Measurements from ENCODE around the gene APOL5.

APOL5 gene

DNA sequence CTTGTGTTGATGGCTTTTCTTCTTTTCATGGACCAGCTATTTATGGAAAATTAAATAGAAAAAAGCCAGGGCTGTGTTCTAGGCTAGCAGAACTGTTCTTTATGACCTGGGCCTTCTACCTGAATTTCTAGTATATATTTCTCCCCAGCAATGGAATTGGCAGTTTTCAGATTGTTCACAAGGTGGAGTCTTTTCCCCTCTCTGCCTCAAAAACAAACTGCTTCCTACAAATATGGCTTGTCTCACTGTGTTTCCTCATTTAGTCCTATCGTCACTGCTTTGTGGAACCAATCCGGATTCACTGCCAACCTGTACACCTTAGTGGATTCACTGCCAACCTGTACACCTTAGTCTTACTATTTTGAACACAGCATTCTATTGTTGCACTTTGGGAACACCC is 5.0 kb upstream of the APOL5 start:
- Histone ChIP-seq H3K36me3 (ENCODE audit: control insufficient read depth in 1 of 2, insufficient read depth in 2 of 2, low read length in 2 of 2) (no peaks in the 10 kb centered on the region), H3K4me1 (ENCODE audit: control insufficient read depth in 1 of 2, insufficient read depth in 2 of 2, low read length in 2 of 2) (no peaks in the 10 kb centered on the region), H3K9me3 (ENCODE audit: control insufficient read depth in 1 of 2, low read length in 2 of 2) (peaks cover 3 to 4% of the 10 kb centered on the region in 2 donors)

DNA sequence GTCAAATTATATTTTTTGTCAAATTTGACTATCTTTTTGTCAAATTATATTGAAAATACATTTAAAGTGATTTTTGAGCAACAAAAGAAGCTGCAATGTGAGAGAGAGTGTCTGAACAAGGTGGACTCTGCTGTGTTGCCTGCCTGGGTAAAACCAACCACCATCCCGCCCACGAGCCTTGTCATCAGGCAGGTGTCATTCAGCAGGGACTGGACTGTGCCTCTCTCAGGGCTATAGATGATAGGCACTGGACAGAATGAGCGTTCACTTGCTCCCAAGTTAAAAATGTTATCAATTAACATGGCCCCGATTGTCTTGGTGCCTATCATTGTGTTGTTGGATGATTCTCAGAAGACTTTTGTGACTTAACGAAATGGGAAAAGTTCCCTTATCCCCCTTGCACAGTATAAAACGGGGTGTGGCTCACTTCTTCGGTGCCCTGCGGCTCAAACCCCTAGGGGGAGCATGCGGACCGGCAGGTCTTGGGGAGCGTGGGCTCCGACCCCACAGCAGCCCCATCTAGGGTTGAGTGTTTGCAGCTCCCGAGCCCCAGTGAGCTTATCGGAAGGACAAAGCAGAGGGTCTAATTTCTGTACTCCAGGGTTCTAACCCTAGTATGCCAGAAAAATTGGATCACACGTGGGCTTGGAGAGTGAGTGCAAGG is 1.7 kb downstream of the APOL5 start:
- no peaks in the 10 kb centered on the region for H3K4me1 ChIP-seq (ENCODE audit: control insufficient read depth in 1 of 2, insufficient read depth in 2 of 2, low read length in 2 of 2)
- no peaks in the 10 kb centered on the region for H3K27me3 ChIP-seq (ENCODE audit: low read depth, low read length)
- H3K36me3 ChIP-seq (ENCODE audit: control insufficient read depth in 1 of 2, insufficient read depth in 2 of 2, low read length in 2 of 2): no peaks in the 10 kb centered on the region
- H3K9me3 ChIP-seq (ENCODE audit: control insufficient read depth in 1 of 2, low read length in 2 of 2): no peaks in the 10 kb centered on the region
- H3K27ac ChIP-seq (ENCODE audit: low read length): no peak overlapping the region
- no peak overlapping the region for H3K4me3 ChIP-seq (ENCODE audit: low read depth in 1 of 2, low read length in 2 of 2)

More for the DNA sequence above, 5.0 kb upstream of the APOL5 start:
- no peak overlapping the region for H3K4me3 ChIP-seq (ENCODE audit: low read depth in 1 of 2, low read length in 2 of 2)
- H3K27me3 ChIP-seq (ENCODE audit: low read depth, low read length): no peaks in the 10 kb centered on the region
- no peak overlapping the region for H3K27ac ChIP-seq (ENCODE audit: low read length)

DNA sequence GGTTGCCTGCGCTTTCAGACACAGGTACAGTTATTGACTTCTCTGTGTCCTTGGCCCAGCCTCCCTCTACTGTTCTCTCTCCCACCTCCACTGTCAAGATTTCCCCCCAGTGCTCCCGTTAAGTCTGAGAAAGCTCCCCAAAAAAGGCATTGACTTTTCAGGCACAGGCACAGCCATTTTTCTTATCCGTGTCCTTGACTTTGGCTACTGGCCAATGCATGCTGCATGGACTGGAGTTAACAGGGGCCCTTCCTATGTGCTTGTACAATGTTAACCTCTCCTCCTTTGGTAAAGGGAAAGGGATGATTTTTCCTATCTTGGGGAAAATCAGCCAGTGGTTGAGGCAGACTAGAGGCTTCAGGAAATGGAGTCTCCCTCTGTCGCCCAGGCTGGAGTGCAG is 4.3 kb downstream of the APOL5 start:
- H3K4me3 ChIP-seq (ENCODE audit: low read depth in 1 of 2, low read length in 2 of 2): no peak overlapping the region
- H3K27me3 ChIP-seq (ENCODE audit: low read depth, low read length): no peaks in the 10 kb centered on the region
- no peaks in the 10 kb centered on the region for H3K9me3 ChIP-seq (ENCODE audit: control insufficient read depth in 1 of 2, low read length in 2 of 2)
- no peak overlapping the region for H3K27ac ChIP-seq (ENCODE audit: low read length)
- no peaks in the 10 kb centered on the region for H3K36me3 ChIP-seq (ENCODE audit: control insufficient read depth in 1 of 2, insufficient read depth in 2 of 2, low read length in 2 of 2)
- no peaks in the 10 kb centered on the region for H3K4me1 ChIP-seq (ENCODE audit: control insufficient read depth in 1 of 2, insufficient read depth in 2 of 2, low read length in 2 of 2)

- Histone ChIP-seq H3K27me3 (ENCODE audit: low read depth, low read length) (no peaks in the 10 kb centered on the region), H3K4me3 (ENCODE audit: low read depth in 1 of 2, low read length in 2 of 2) (no peak overlapping the region), H3K9me3 (ENCODE audit: control insufficient read depth in 1 of 2, low read length in 2 of 2) (no peaks in the 10 kb centered on the region), H3K4me1 (ENCODE audit: control insufficient read depth in 1 of 2, insufficient read depth in 2 of 2, low read length in 2 of 2) (no peaks in the 10 kb centered on the region), H3K36me3 (ENCODE audit: control insufficient read depth in 1 of 2, insufficient read depth in 2 of 2, low read length in 2 of 2) (no peaks in the 10 kb centered on the region), H3K27ac (ENCODE audit: low read length) (no peak overlapping the region)
These were observed 7.8 kb downstream of the APOL5 start for GRCh38 chr22:35725521-35725920.

DNA sequence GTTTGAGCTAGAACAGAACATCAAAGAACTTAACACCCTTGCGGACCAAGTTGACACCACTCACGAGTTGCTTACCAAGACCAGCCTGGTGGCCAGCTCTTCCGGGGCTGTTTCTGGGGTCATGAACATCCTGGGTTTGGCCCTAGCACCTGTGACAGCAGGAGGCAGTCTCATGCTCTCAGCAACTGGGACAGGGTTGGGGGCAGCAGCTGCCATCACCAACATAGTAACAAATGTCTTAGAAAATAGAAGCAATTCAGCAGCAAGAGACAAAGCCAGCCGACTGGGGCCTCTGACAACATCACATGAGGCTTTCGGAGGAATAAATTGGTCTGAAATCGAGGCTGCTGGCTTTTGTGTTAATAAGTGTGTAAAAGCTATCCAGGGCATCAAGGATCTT is 8.7 kb downstream of the APOL5 start:
- Histone ChIP-seq H3K9me3 (ENCODE audit: control insufficient read depth in 1 of 2, low read length in 2 of 2) (no peaks in the 10 kb centered on the region), H3K4me3 (ENCODE audit: low read depth in 1 of 2, low read length in 2 of 2) (no peak overlapping the region), H3K4me1 (ENCODE audit: control insufficient read depth in 1 of 2, insufficient read depth in 2 of 2, low read length in 2 of 2) (no peaks in the 10 kb centered on the region), H3K36me3 (ENCODE audit: control insufficient read depth in 1 of 2, insufficient read depth in 2 of 2, low read length in 2 of 2) (no peaks in the 10 kb centered on the region), H3K27me3 (ENCODE audit: low read depth, low read length) (no peaks in the 10 kb centered on the region), H3K27ac (ENCODE audit: low read length) (no peak overlapping the region)

DNA sequence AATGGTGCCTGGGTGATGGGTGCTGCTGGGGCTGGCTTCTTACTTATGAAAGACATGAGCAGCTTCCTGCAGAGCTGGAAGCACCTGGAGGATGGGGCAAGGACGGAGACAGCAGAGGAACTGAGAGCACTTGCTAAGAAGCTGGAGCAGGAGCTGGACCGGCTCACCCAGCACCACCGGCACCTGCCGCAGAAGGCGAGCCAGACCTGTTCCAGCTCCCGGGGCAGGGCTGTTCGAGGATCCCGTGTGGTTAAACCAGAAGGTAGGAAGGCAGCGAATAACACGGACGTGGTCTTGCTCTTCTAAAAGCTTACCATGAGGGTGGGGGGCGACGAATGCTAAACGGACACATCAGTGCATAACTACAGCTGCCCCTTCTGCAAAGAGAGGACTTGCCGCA is 9.3 kb downstream of the APOL5 start:
- no peak overlapping the region for H3K27ac ChIP-seq (ENCODE audit: low read length)
- H3K4me1 ChIP-seq (ENCODE audit: control insufficient read depth in 1 of 2, insufficient read depth in 2 of 2, low read length in 2 of 2): no peaks in the 10 kb centered on the region
- H3K27me3 ChIP-seq (ENCODE audit: low read depth, low read length): no peaks in the 10 kb centered on the region
- H3K9me3 ChIP-seq (ENCODE audit: control insufficient read depth in 1 of 2, low read length in 2 of 2): no peaks in the 10 kb centered on the region
- H3K36me3 ChIP-seq (ENCODE audit: control insufficient read depth in 1 of 2, insufficient read depth in 2 of 2, low read length in 2 of 2): no peaks in the 10 kb centered on the region
- H3K4me3 ChIP-seq (ENCODE audit: low read depth in 1 of 2, low read length in 2 of 2): no peak overlapping the region

DNA sequence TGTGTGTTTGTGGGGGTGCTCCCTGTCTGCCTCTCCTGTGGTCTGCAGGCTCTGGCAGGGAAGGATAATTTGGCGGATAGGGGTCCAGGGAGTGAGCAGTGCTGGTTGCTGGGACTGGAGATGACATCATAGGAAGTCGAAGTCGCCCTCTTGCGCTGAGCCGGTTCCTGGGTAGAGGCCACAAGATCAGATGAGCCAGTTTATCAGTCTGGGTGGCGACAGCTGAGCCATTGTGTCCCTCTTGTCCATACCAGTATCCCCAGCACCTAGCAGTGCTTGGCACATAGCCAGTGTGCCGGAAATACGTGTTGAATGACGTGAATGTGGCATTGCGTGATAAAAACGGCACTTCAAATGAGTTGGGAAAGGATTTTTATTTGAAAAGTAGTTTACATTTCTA is 9.8 kb downstream of the APOL5 start:
- Histone ChIP-seq H3K4me1 (ENCODE audit: control insufficient read depth in 1 of 2, insufficient read depth in 2 of 2, low read length in 2 of 2) (no peaks in the 10 kb centered on the region), H3K4me3 (ENCODE audit: low read depth in 1 of 2, low read length in 2 of 2) (no peak overlapping the region), H3K36me3 (ENCODE audit: control insufficient read depth in 1 of 2, insufficient read depth in 2 of 2, low read length in 2 of 2) (no peaks in the 10 kb centered on the region), H3K9me3 (ENCODE audit: control insufficient read depth in 1 of 2, low read length in 2 of 2) (no peaks in the 10 kb centered on the region), H3K27ac (ENCODE audit: low read length) (no peak overlapping the region), H3K27me3 (ENCODE audit: low read depth, low read length) (no peaks in the 10 kb centered on the region)

- Histone ChIP-seq H3K27me3 (ENCODE audit: low read depth, low read length) (no peaks in the 10 kb centered on the region), H3K4me1 (ENCODE audit: control insufficient read depth in 1 of 2, insufficient read depth in 2 of 2, low read length in 2 of 2) (peaks cover 0 to 4% of the 10 kb centered on the region in 2 donors), H3K9me3 (ENCODE audit: control insufficient read depth in 1 of 2, low read length in 2 of 2) (no peaks in the 10 kb centered on the region), H3K27ac (ENCODE audit: low read length) (no peak overlapping the region), H3K36me3 (ENCODE audit: control insufficient read depth in 1 of 2, insufficient read depth in 2 of 2, low read length in 2 of 2) (no peaks in the 10 kb centered on the region), H3K4me3 (ENCODE audit: low read depth in 1 of 2, low read length in 2 of 2) (no peak overlapping the region)
These were observed 11.1 kb downstream of the APOL5 start for GRCh38 chr22:35728639-35729308.

- Histone ChIP-seq H3K27me3 (ENCODE audit: low read depth, low read length) (no peaks in the 10 kb centered on the region), H3K36me3 (ENCODE audit: control insufficient read depth in 1 of 2, insufficient read depth in 2 of 2, low read length in 2 of 2) (no peaks in the 10 kb centered on the region), H3K4me1 (ENCODE audit: control insufficient read depth in 1 of 2, insufficient read depth in 2 of 2, low read length in 2 of 2) (peaks cover 0 to 4% of the 10 kb centered on the region in 2 donors), H3K9me3 (ENCODE audit: control insufficient read depth in 1 of 2, low read length in 2 of 2) (no peaks in the 10 kb centered on the region), H3K4me3 (ENCODE audit: low read depth in 1 of 2, low read length in 2 of 2) (no peak overlapping the region), H3K27ac (ENCODE audit: low read length) (no peak overlapping the region)
These were observed 11.6 kb downstream of the APOL5 start for GRCh38 chr22:35729309-35729698.

DNA sequence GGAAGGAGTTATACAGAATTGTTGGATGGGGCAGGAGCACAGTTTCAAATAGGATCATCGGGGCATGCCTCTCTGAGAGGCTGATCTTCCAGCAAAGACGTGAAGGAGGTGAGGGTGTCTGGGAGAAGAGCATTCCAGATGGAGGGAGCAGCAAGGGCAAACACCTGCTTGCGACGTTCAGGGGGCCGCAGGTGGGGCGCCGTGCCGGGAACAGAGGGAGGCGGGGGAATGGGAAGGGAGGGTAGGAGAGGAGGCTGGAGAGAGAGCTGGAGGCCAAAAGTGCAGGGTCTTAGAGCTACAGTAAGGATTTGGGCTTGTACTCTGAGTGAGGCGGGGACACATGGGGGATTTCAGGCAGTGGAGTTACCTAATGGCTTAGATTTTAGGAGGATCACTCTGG is 13.6 kb downstream of the APOL5 start:
- Histone ChIP-seq H3K27ac (ENCODE audit: low read length) (no peak overlapping the region), H3K36me3 (ENCODE audit: control insufficient read depth in 1 of 2, insufficient read depth in 2 of 2, low read length in 2 of 2) (no peaks in the 10 kb centered on the region), H3K4me1 (ENCODE audit: control insufficient read depth in 1 of 2, insufficient read depth in 2 of 2, low read length in 2 of 2) (peaks cover 0 to 4% of the 10 kb centered on the region in 2 donors), H3K27me3 (ENCODE audit: low read depth, low read length) (no peaks in the 10 kb centered on the region), H3K9me3 (ENCODE audit: control insufficient read depth in 1 of 2, low read length in 2 of 2) (no peaks in the 10 kb centered on the region), H3K4me3 (ENCODE audit: low read depth in 1 of 2, low read length in 2 of 2) (no peak overlapping the region)

- Histone ChIP-seq H3K27ac (ENCODE audit: low read length) (no peak overlapping the region), H3K4me1 (ENCODE audit: control insufficient read depth in 1 of 2, insufficient read depth in 2 of 2, low read length in 2 of 2) (peaks cover 0 to 4% of the 10 kb centered on the region in 2 donors), H3K9me3 (ENCODE audit: control insufficient read depth in 1 of 2, low read length in 2 of 2) (no peaks in the 10 kb centered on the region), H3K27me3 (ENCODE audit: low read depth, low read length) (no peaks in the 10 kb centered on the region), H3K4me3 (ENCODE audit: low read depth in 1 of 2, low read length in 2 of 2) (no peak overlapping the region), H3K36me3 (ENCODE audit: control insufficient read depth in 1 of 2, insufficient read depth in 2 of 2, low read length in 2 of 2) (no peaks in the 10 kb centered on the region)
These were observed 14.4 kb downstream of the APOL5 start for GRCh38 chr22:35732116-35732515.

DNA sequence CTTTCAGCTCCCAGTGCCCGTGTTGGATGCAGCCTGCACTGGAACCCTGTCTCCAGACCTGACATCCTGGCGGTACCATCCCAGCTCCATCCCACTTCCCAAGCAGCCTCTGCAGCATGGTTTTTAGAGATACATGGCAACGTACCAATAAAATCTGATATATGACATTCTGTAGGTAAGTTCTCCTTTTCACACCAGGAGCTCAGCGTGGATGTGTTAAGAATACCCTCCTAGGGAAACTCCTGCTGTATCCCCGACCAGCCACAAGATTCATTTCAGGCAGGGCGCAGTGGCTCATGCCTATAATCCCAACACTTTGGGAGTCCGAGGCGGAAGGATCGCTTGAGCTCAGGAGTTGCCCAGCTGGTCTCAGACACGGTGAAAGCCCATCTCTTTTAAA is 15.4 kb downstream of the APOL5 start:
- Histone ChIP-seq H3K36me3 (ENCODE audit: control insufficient read depth in 1 of 2, insufficient read depth in 2 of 2, low read length in 2 of 2) (no peaks in the 10 kb centered on the region), H3K9me3 (ENCODE audit: control insufficient read depth in 1 of 2, low read length in 2 of 2) (no peaks in the 10 kb centered on the region), H3K4me3 (ENCODE audit: low read depth in 1 of 2, low read length in 2 of 2) (no peak overlapping the region), H3K4me1 (ENCODE audit: control insufficient read depth in 1 of 2, insufficient read depth in 2 of 2, low read length in 2 of 2) (peaks cover 0 to 4% of the 10 kb centered on the region in 2 donors), H3K27ac (ENCODE audit: low read length) (no peak overlapping the region), H3K27me3 (ENCODE audit: low read depth, low read length) (no peaks in the 10 kb centered on the region)
